SK-N-SH (cell line): ENCODE data around the gene DENND6B. TPM values are rescaled to one million over a fixed set of nuclear protein-coding genes. Genes with fewer than 3 reads are reported as not detected.

Experiments
- CTCF ChIA-PET: fragments of 300-600, 350-600 bp; formaldehyde crosslinking; extraction: SDS; loops from one replicate; lab custom pipeline; 2021; lab: Yijun Ruan, JAX
- POLR2A ChIA-PET: fragments of 350-600 bp; sonication (Branson Sonifier 250); formaldehyde crosslinking; extraction: SDS; loops from one replicate; lab custom pipeline; 2020; ENCODE audit warnings: antibody characterized with exemption, inconsistent platforms; lab: Yijun Ruan, JAX
- DNase-seq: peaks from one replicate; pipeline ENCODE4 v3.0.0; 2012
- H2AFZ ChIP-seq: fragments of 200-600 bp; sonication (generic); 2 replicates; pipeline ENCODE4 v1.8.1; 2016; ENCODE audit warnings: antibody characterized with exemption, mild to moderate bottlenecking, low read depth
- H3F3A ChIP-seq: fragments of 200-600 bp; sonication (generic); replicated peaks from 2 replicates; pipeline ENCODE3; 2016; ENCODE audit warnings: antibody characterized with exemption, mild to moderate bottlenecking; ENCODE audit not compliant: insufficient read depth
- H3K27ac ChIP-seq, 2 experiments: fragments of 200-500 bp in 1 of 2; fragments of 200-600 bp in 1 of 2; sonication (Bioruptor generic) in 1 of 2; sonication (generic), shearing (Covaris generic) in 1 of 2; 2 replicates each; pipeline versions ENCODE4 v1.5.1 to v1.6.1; 2014 to 2016; ENCODE audit warnings: low read depth in 2 of 2, inconsistent platforms in 1 of 2, low read length in 1 of 2, mild to moderate bottlenecking in 1 of 2, mixed read lengths in 1 of 2
- H3K27me3 ChIP-seq: fragments of 200-600 bp; sonication (generic), shearing (Covaris generic); 2 replicates; pipeline ENCODE4 v1.6.1; 2016; ENCODE audit warnings: mixed run types; ENCODE audit not compliant: insufficient read depth
- H3K36me3 ChIP-seq, 2 experiments: fragments of 200-500 bp in 1 of 2; fragments of 200-600 bp in 1 of 2; sonication (Bioruptor generic) in 1 of 2; sonication (generic) in 1 of 2; replicated peaks in 1 of 2; 2 replicates each; pipeline versions ENCODE3 to v1.5.1; 2014 to 2016; ENCODE audit warnings: low read length in 1 of 2, mild to moderate bottlenecking in 1 of 2; ENCODE audit not compliant: insufficient read depth in 2 of 2, control insufficient read depth in 1 of 2
- H3K4me1 ChIP-seq, 2 experiments: fragments of 200-500 bp in 1 of 2; fragments of 200-600 bp in 1 of 2; sonication (Bioruptor generic) in 1 of 2; sonication (generic), shearing (Covaris generic) in 1 of 2; 2 replicates each; pipeline versions ENCODE4 v1.5.1 to v1.6.1; 2014 to 2016; ENCODE audit warnings: low read depth in 1 of 2, low read length in 1 of 2, mixed run types in 1 of 2; ENCODE audit not compliant: insufficient read depth in 2 of 2, control insufficient read depth in 1 of 2
- H3K4me2 ChIP-seq: fragments of 200-600 bp; sonication (generic), shearing (Covaris generic); 2 replicates; pipeline ENCODE4 v1.6.1; 2017; ENCODE audit warnings: mixed run types
- H3K4me3 ChIP-seq, 2 experiments: fragments of 200-500 bp in 1 of 2; fragments of 200-600 bp in 1 of 2; sonication (Bioruptor generic) in 1 of 2; sonication (generic), shearing (Covaris generic) in 1 of 2; 2 replicates each; pipeline versions ENCODE4 v1.5.1 to v1.8.1; 2014 to 2016; ENCODE audit warnings: low read depth in 2 of 2, inconsistent platforms in 1 of 2, low read length in 1 of 2, mild to moderate bottlenecking in 1 of 2, mixed read lengths in 1 of 2, moderate library complexity in 1 of 2
- H3K79me2 ChIP-seq: fragments of 200-600 bp; sonication (generic); 2 replicates; pipeline ENCODE4 v1.8.1; 2017; ENCODE audit warnings: mild to moderate bottlenecking; ENCODE audit not compliant: insufficient read depth
- H3K9ac ChIP-seq: fragments of 200-600 bp; sonication (generic); 2 replicates; pipeline ENCODE4 v1.6.1; 2017; ENCODE audit warnings: mixed run types
- H3K9me2 ChIP-seq: fragments of 200-600 bp; sonication (generic); 2 replicates; pipeline ENCODE4 v1.6.1; 2017; ENCODE audit warnings: mixed run types
- H3K9me3 ChIP-seq: fragments of 200-600 bp; sonication (generic); 2 replicates; pipeline ENCODE4 v1.6.1; 2017; ENCODE audit warnings: mixed run types, mild to moderate bottlenecking, moderate library complexity
- H4K20me1 ChIP-seq: fragments of 200-600 bp; sonication (generic); 2 replicates; pipeline ENCODE4 v1.6.1; 2017; ENCODE audit warnings: mild to moderate bottlenecking, mixed run types; ENCODE audit not compliant: insufficient read depth
- CHD2 ChIP-seq: fragments of 150-350 bp; IDR thresholded peaks from 2 replicates; pipeline ENCODE4 v1.6.1; 2018; ENCODE audit warnings: low read length; ENCODE audit not compliant: partially characterized antibody
- FOXJ3 ChIP-seq: sonication (generic); formaldehyde crosslinking; IDR thresholded peaks from 2 replicates; pipeline ENCODE4 v1.5.1; 2020; ENCODE audit warnings: mild to moderate bottlenecking, missing genetic modification reagents
- FOXM1 ChIP-seq: IDR thresholded peaks from 2 replicates; pipeline ENCODE4 v1.4.0; 2012; ENCODE audit warnings: low read depth, mild to moderate bottlenecking
- GABPA ChIP-seq: IDR thresholded peaks from 2 replicates; pipeline ENCODE4 v1.4.0; 2012; ENCODE audit warnings: low read depth, mild to moderate bottlenecking
- GATA2 ChIP-seq: sonication (generic); formaldehyde crosslinking; IDR thresholded peaks from 2 replicates; pipeline ENCODE4 v1.5.0; 2020; ENCODE audit warnings: mild to moderate bottlenecking, missing genetic modification reagents
- JUND ChIP-seq: IDR thresholded peaks from 2 replicates; pipeline ENCODE4 v1.4.0; 2012
- MEF2A ChIP-seq: IDR thresholded peaks from 2 replicates; pipeline ENCODE4 v1.4.0; 2012; ENCODE audit warnings: low read depth, borderline replicate concordance
- MXI1 ChIP-seq: IDR thresholded peaks from 2 replicates; pipeline ENCODE4 v1.6.1; 2012; ENCODE audit warnings: mild to moderate bottlenecking, low read depth, low read length, improper control_type of control experiment
- NFIC ChIP-seq: IDR thresholded peaks from 2 replicates; pipeline ENCODE4 v1.4.0; 2012; ENCODE audit warnings: borderline replicate concordance
- PBX3 ChIP-seq: IDR thresholded peaks from 2 replicates; pipeline ENCODE4; 2012
- RAD21 ChIP-seq: IDR thresholded peaks from 2 replicates; pipeline ENCODE4 v1.6.1; 2012; ENCODE audit warnings: mild to moderate bottlenecking, low read length
- RCOR1 ChIP-seq: fragments of 150-350 bp; IDR thresholded peaks from 2 replicates; pipeline ENCODE4 v1.6.1; 2017; ENCODE audit warnings: antibody characterized with exemption, low read length
- RFX5 ChIP-seq: IDR thresholded peaks from 2 replicates; pipeline ENCODE4 v1.6.1; 2012; ENCODE audit warnings: mild to moderate bottlenecking, improper control_type of control experiment, low read length
- RXRA ChIP-seq: IDR thresholded peaks from 2 replicates; pipeline ENCODE4 v1.4.0; 2012; ENCODE audit warnings: low read depth, mild to moderate bottlenecking, borderline replicate concordance
- TCF12 ChIP-seq: IDR thresholded peaks from 2 replicates; pipeline ENCODE4 v1.4.0; 2012
- TEAD4 ChIP-seq: IDR thresholded peaks from 2 replicates; pipeline ENCODE4 v1.4.0; 2012; ENCODE audit warnings: mild to moderate bottlenecking, borderline replicate concordance; ENCODE audit not compliant: insufficient read depth
- YY1 ChIP-seq: IDR thresholded peaks from 2 replicates; pipeline ENCODE4 v1.4.0; 2012; ENCODE audit warnings: low read depth, mild to moderate bottlenecking
- WGBS: methylation state at CpG from one replicate; pipeline ENCODE4 v1.1.6; 2017; ENCODE audit warnings: low lambda C conversion rate; 5-methylcytosine and 5-hydroxymethylcytosine counted together
- polyA plus RNA-seq, 3 experiments: library from polyadenylated mRNA; depleted of rRNA; stranded (reverse); fragments of >200 nt; gene quantifications; 2 replicates each; pipeline ENCODE4 v1.2.3, GENCODE V29; 2012
- TF ChIP-seq, protein P1 (sequence below): fragments of 150-350 bp; IDR thresholded peaks from 2 replicates; pipeline ENCODE4 v1.6.1; 2016; ENCODE audit warnings: mild to moderate bottlenecking, low read depth, low read length
- TF ChIP-seq, protein P2 (sequence below): fragments of 200-600 bp; sonication (generic); IDR thresholded peaks from 2 replicates; pipeline ENCODE4 v1.6.1; 2017; ENCODE audit warnings: antibody characterized with exemption, mild to moderate bottlenecking, moderate library complexity
- TF ChIP-seq, protein P3 (sequence below): IDR thresholded peaks from 2 replicates; pipeline ENCODE4 v1.4.0; 2012; ENCODE audit warnings: low read depth, borderline replicate concordance

DENND6B gene
- polyA plus RNA-seq, 1 of the 3 experiments (the other 2 are of a cell fraction): 5.6 TPM

DNA sequence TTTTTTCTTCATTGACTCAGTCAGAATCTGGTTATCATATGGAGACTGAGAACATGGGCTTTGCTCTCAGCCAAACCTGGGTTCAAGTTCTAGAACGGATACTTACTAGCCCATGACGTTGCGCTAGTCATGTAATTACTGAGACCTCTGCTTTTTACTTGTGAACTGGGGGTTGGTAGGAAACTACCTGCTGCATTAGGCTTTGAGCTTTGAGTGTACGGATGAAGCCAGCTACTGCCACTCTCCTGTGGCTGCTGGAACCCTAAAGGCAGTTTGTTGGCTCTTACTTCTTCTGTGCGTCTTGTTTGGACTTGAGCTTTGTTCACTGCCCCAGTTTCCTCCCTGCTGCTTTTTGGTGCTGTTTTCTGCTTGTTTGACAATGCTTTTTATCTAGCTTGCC is 34.4 kb upstream of the DENND6B start:
- Histone ChIP-seq H3K9me3 (no peaks in the 10 kb centered on the region), H3K4me3 (no peak overlapping the region), H2AFZ (no peak overlapping the region), H3K9ac (no peak overlapping the region), H3K9me2 (no peaks in the 10 kb centered on the region), H3K36me3 (peaks cover 3 to 10% of the 10 kb centered on the region in 2 experiments), H3K79me2 (peaks cover 97% of the 10 kb centered on the region), H3F3A (peaks cover 9% of the 10 kb centered on the region), H4K20me1 (peaks cover 72% of the 10 kb centered on the region), H3K4me1 (no peaks in the 10 kb centered on the region; a peak in 1 of 4 replicates), H3K27me3 (no peaks in the 10 kb centered on the region), H3K27ac (no peak overlapping the region), H3K4me2 (no peak overlapping the region)
- ChIA-PET CTCF (interaction anchor here (1.4 kb wide), 1 partner anchor 19 kb away, joined by 4 read pairs; no protein-coding TSS in a partner anchor), POLR2A (no interaction called here)
- TF ChIP-seq RXRA (no peak), GABPA (no peak), TEAD4 (no peak), RAD21 (no peak), PBX3 (no peak), RFX5 (no peak), FOXM1 (no peak), CHD2 (no peak), MEF2A (no peak), MXI1 (no peak), GATA2 (CRISPR knock-in tag) (no peak), YY1 (no peak), JUND (no peak), FOXJ3 (no peak), RCOR1 (no peak), TCF12 (no peak), NFIC (no peak)
- TF ChIP-seq, protein P1, sequence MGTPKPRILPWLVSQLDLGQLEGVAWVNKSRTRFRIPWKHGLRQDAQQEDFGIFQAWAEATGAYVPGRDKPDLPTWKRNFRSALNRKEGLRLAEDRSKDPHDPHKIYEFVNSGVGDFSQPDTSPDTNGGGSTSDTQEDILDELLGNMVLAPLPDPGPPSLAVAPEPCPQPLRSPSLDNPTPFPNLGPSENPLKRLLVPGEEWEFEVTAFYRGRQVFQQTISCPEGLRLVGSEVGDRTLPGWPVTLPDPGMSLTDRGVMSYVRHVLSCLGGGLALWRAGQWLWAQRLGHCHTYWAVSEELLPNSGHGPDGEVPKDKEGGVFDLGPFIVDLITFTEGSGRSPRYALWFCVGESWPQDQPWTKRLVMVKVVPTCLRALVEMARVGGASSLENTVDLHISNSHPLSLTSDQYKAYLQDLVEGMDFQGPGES: no peak
- TF ChIP-seq, protein P2, sequence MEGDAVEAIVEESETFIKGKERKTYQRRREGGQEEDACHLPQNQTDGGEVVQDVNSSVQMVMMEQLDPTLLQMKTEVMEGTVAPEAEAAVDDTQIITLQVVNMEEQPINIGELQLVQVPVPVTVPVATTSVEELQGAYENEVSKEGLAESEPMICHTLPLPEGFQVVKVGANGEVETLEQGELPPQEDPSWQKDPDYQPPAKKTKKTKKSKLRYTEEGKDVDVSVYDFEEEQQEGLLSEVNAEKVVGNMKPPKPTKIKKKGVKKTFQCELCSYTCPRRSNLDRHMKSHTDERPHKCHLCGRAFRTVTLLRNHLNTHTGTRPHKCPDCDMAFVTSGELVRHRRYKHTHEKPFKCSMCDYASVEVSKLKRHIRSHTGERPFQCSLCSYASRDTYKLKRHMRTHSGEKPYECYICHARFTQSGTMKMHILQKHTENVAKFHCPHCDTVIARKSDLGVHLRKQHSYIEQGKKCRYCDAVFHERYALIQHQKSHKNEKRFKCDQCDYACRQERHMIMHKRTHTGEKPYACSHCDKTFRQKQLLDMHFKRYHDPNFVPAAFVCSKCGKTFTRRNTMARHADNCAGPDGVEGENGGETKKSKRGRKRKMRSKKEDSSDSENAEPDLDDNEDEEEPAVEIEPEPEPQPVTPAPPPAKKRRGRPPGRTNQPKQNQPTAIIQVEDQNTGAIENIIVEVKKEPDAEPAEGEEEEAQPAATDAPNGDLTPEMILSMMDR: no peak
- TF ChIP-seq, protein P3, sequence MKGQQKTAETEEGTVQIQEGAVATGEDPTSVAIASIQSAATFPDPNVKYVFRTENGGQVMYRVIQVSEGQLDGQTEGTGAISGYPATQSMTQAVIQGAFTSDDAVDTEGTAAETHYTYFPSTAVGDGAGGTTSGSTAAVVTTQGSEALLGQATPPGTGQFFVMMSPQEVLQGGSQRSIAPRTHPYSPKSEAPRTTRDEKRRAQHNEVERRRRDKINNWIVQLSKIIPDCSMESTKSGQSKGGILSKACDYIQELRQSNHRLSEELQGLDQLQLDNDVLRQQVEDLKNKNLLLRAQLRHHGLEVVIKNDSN: no peak
- no peak for DNase-seq
- 93% methylated on average over 4 of the region's 5 CpGs for WGBS
